Lower leg skin (tissue), 4 donors: ENCODE measurements around the gene SMIM15. TPM values are rescaled to one million over a fixed set of nuclear protein-coding genes. Genes with fewer than 3 reads are reported as not detected.

Source experiments
- DNase-seq, 2 donors: peaks; one replicate each; pipeline ENCODE4 v3.0.0-alpha.2; 2019; ENCODE audit warnings: low spot score in 2 of 2
- H3K4me3 ChIP-seq: fragments of 200-600 bp; sonication (generic); 2 replicates; pipeline ENCODE4 v1.5.1; 2017; ENCODE audit warnings: mild to moderate bottlenecking, low read depth; ENCODE audit not compliant: poor library complexity, severe bottlenecking
- CTCF ChIP-seq, 3 donors: fragments of 450-650 bp; IDR thresholded peaks; one replicate each; pipeline ENCODE4 v1.5.1; 2016; ENCODE audit warnings: antibody characterized with exemption in 3 of 3, mild to moderate bottlenecking in 3 of 3, moderate library complexity in 2 of 3
- POLR2A ChIP-seq, 2 donors: fragments of 450-650 bp; IDR thresholded peaks; one replicate each; pipeline ENCODE4 v1.6.1; 2016 to 2017; ENCODE audit warnings: antibody characterized with exemption in 2 of 2, mild to moderate bottlenecking in 1 of 2, moderate library complexity in 1 of 2
- WGBS, 2 donors: methylation state at CpG; one replicate each; pipeline ENCODE4 v1.1.5; 2018; 5-methylcytosine and 5-hydroxymethylcytosine counted together
- intact Hi-C: fragments of 100-400 bp; cut with DNase I; formaldehyde crosslinking; loops from one replicate; pipeline ENCODE4 v1.15.0; 2023; ENCODE audit warnings: low total_unique reads
- total RNA-seq, 4 donors: library from RNA; depleted of rRNA; stranded (reverse); fragments of >200 nt; gene quantifications; one replicate each; pipeline ENCODE4 v1.1.0, GENCODE V29; 2016

Gene SMIM15
- total RNA-seq, 4 donors from 2014 or later = 29.2 to 33.8 (median 30.3) TPM

GRCh38 chr5:61186634-61187033, 24.4 kb upstream of the SMIM15 start:
- WGBS, 2 donors = 85 to 92% methylated on average over 2 of the region's 2 CpGs
- DNase-seq = no peak
- intact Hi-C loops = no loop called here
- TF ChIP-seq POLR2A (IDR thresholded peaks at IDR 0.05) (no peak), CTCF (IDR thresholded peaks at IDR 0.05) (no peak)
- no peak overlapping the region for H3K4me3 ChIP-seq

- WGBS, 2 donors = 89 to 95% methylated on average over 2 of the region's 2 CpGs
- TF ChIP-seq CTCF (IDR thresholded peaks at IDR 0.05) = no peak
- TF ChIP-seq POLR2A (IDR thresholded peaks at IDR 0.05) = no peak
- no peak for DNase-seq
- intact Hi-C loops = no loop called here
- no peak overlapping the region for H3K4me3 ChIP-seq
Observed at GRCh38 chr5:61184708-61185107, 22.4 kb upstream of the SMIM15 start.

GRCh38 chr5:61183538-61183937, 21.3 kb upstream of the SMIM15 start:
- TF ChIP-seq POLR2A (IDR thresholded peaks at IDR 0.05) (no peak), CTCF (IDR thresholded peaks at IDR 0.05) (no peak)
- intact Hi-C loops = no loop called here
- no peak for DNase-seq
- H3K4me3 ChIP-seq = no peak overlapping the region
- 93 to 94% methylated on average over 1 of the region's 1 CpG for WGBS, 2 donors

- H3K4me3 ChIP-seq = no peak overlapping the region
- 69 to 78% methylated on average over 2 of the region's 2 CpGs for WGBS, 2 donors
- DNase-seq = no peak
- intact Hi-C loops = no loop called here
- TF ChIP-seq CTCF (IDR thresholded peaks at IDR 0.05) = no peak
- TF ChIP-seq POLR2A (IDR thresholded peaks at IDR 0.05) = no peak
Observed at GRCh38 chr5:61182449-61182848, 20.2 kb upstream of the SMIM15 start.

GRCh38 chr5:61180886-61181285, 18.6 kb upstream of the SMIM15 start:
- WGBS, 2 donors = 45 to 48% methylated on average over 2 of the region's 2 CpGs
- intact Hi-C loops = no loop called here

More at GRCh38 chr5:61180886-61181285, 18.6 kb upstream of the SMIM15 start:
- no peak overlapping the region for H3K4me3 ChIP-seq
- TF ChIP-seq CTCF (IDR thresholded peaks at IDR 0.05) (no peak), POLR2A (IDR thresholded peaks at IDR 0.05) (no peak)
- no peak for DNase-seq
